ENCODE measurements around the gene NEO1.

GRCh38 chr15:73139744-73140553, 87.7 kb downstream of the NEO1 start:
- TF ChIP-seq CTCF (IDR thresholded peaks at IDR 0.05; ENCODE audit: insufficient read depth, low read length) (no peak), REST (IDR thresholded peaks at IDR 0.05; ENCODE audit: insufficient replicate concordance, low read depth) (no peak), POLR2AphosphoS5 (IDR thresholded peaks at IDR 0.05; ENCODE audit: low read depth) (no peak)
